ENCODE results near the gene ATP6V1F.
A peak's percentile ranks its signal among the peaks of the same experiment; 100 is the strongest.

ATP6V1F gene

GRCh38 chr7:128872394-128872824 lies 9.8 kb downstream of the ATP6V1F start:
- no peak for TF ChIP-seq EZH2phosphoT487 (IDR thresholded peaks at IDR 0.05; ENCODE audit: borderline replicate concordance, low read length)
- TF ChIP-seq CTCF (IDR thresholded peaks at IDR 0.05; ENCODE audit: low read depth, low read length, poor library complexity, severe bottlenecking) = peak; percentile 44
- H3K79me2 ChIP-seq (ENCODE audit: control insufficient read depth, low read length) = no peaks in the 10 kb centered on the region

GRCh38 chr7:128873234-128873633 lies 10.6 kb downstream of the ATP6V1F start:
- Histone ChIP-seq H3K9me3 (ENCODE audit: control insufficient read depth, insufficient read depth, low read length) (no peaks in the 10 kb centered on the region), H3F3A (ENCODE audit: control insufficient read depth, insufficient read depth) (peaks cover 9% of the 10 kb centered on the region), H3K27ac (ENCODE audit: low read depth, low read length) (no peak overlapping the region), H4K20me1 (ENCODE audit: control insufficient read depth, insufficient read depth, low read depth, low read length) (0 out of 2 replicates have a peak, but pooled peaks cover 5% of the 10 kb centered on the region), H3K9me2 (replicated peaks; ENCODE audit: control insufficient read depth, low read length) (no peaks in the 10 kb centered on the region), H3K79me2 (ENCODE audit: control insufficient read depth, low read length) (no peaks in the 10 kb centered on the region), H3K4me2 (ENCODE audit: low read length) (no peak overlapping the region), H3K4me1 (ENCODE audit: control insufficient read depth, low read length) (peaks cover 38% of the 10 kb centered on the region), H3K36me3 (ENCODE audit: control insufficient read depth, low read length) (no peaks in the 10 kb centered on the region), H3K27me3 (ENCODE audit: control insufficient read depth, low read length) (peaks cover 6% of the 10 kb centered on the region), H3K4me3 (ENCODE audit: low read length) (no peak overlapping the region)
- TF ChIP-seq CTCF (IDR thresholded peaks at IDR 0.05; ENCODE audit: low read depth, low read length, poor library complexity, severe bottlenecking) = no peak
- no peak for TF ChIP-seq EZH2phosphoT487 (IDR thresholded peaks at IDR 0.05; ENCODE audit: borderline replicate concordance, low read length)

More at GRCh38 chr7:128872394-128872824, 9.8 kb downstream of the ATP6V1F start:
- no peak overlapping the region for H3K27ac ChIP-seq (ENCODE audit: low read depth, low read length)
- H3K4me1 ChIP-seq (ENCODE audit: control insufficient read depth, low read length) = peaks cover 38% of the 10 kb centered on the region
- 0 out of 2 replicates have a peak, but pooled peaks cover 5% of the 10 kb centered on the region for H4K20me1 ChIP-seq (ENCODE audit: control insufficient read depth, insufficient read depth, low read depth, low read length)
- H3K27me3 ChIP-seq (ENCODE audit: control insufficient read depth, low read length) = peaks cover 6% of the 10 kb centered on the region
- no peaks in the 10 kb centered on the region for H3K9me3 ChIP-seq (ENCODE audit: control insufficient read depth, insufficient read depth, low read length)
- peaks cover 9% of the 10 kb centered on the region for H3F3A ChIP-seq (ENCODE audit: control insufficient read depth, insufficient read depth)
- H3K4me3 ChIP-seq (ENCODE audit: low read length) = no peak overlapping the region
- H3K4me2 ChIP-seq (ENCODE audit: low read length) = no peak overlapping the region
- H3K9me2 ChIP-seq (replicated peaks; ENCODE audit: control insufficient read depth, low read length) = no peaks in the 10 kb centered on the region
- H3K36me3 ChIP-seq (ENCODE audit: control insufficient read depth, low read length) = no peaks in the 10 kb centered on the region

GRCh38 chr7:128874140-128875031 lies 11.7 kb downstream of the ATP6V1F start:
- no peaks in the 10 kb centered on the region for H3K9me2 ChIP-seq (replicated peaks; ENCODE audit: control insufficient read depth, low read length)
- peaks cover 28% of the 10 kb centered on the region for H3K4me1 ChIP-seq (ENCODE audit: control insufficient read depth, low read length)
- H3F3A ChIP-seq (ENCODE audit: control insufficient read depth, insufficient read depth) = peaks cover 9% of the 10 kb centered on the region
- H3K79me2 ChIP-seq (ENCODE audit: control insufficient read depth, low read length) = no peaks in the 10 kb centered on the region
- no peaks in the 10 kb centered on the region for H3K27me3 ChIP-seq (ENCODE audit: control insufficient read depth, low read length)
- H4K20me1 ChIP-seq (ENCODE audit: control insufficient read depth, insufficient read depth, low read depth, low read length) = 0 out of 2 replicates have a peak, but pooled peaks cover 5% of the 10 kb centered on the region
- H3K9me3 ChIP-seq (ENCODE audit: control insufficient read depth, insufficient read depth, low read length) = no peaks in the 10 kb centered on the region
- no peak for TF ChIP-seq EZH2phosphoT487 (IDR thresholded peaks at IDR 0.05; ENCODE audit: borderline replicate concordance, low read length)
- H3K27ac ChIP-seq (ENCODE audit: low read depth, low read length) = no peak overlapping the region
- no peak overlapping the region for H3K4me2 ChIP-seq (ENCODE audit: low read length)
- no peaks in the 10 kb centered on the region for H3K36me3 ChIP-seq (ENCODE audit: control insufficient read depth, low read length)
- H3K4me3 ChIP-seq (ENCODE audit: low read length) = no peak overlapping the region

- TF ChIP-seq CTCF (IDR thresholded peaks at IDR 0.05; ENCODE audit: low read depth, low read length, poor library complexity, severe bottlenecking) = no peak
- H3K4me3 ChIP-seq (ENCODE audit: low read length) = no peak overlapping the region
- no peak overlapping the region for H3K4me2 ChIP-seq (ENCODE audit: low read length)
- H3F3A ChIP-seq (ENCODE audit: control insufficient read depth, insufficient read depth) = peaks cover 9% of the 10 kb centered on the region
- no peaks in the 10 kb centered on the region for H3K9me2 ChIP-seq (replicated peaks; ENCODE audit: control insufficient read depth, low read length)
- H3K4me1 ChIP-seq (ENCODE audit: control insufficient read depth, low read length) = peaks cover 16% of the 10 kb centered on the region
- 0 out of 2 replicates have a peak, but pooled peaks cover 5% of the 10 kb centered on the region for H4K20me1 ChIP-seq (ENCODE audit: control insufficient read depth, insufficient read depth, low read depth, low read length)
- H3K36me3 ChIP-seq (ENCODE audit: control insufficient read depth, low read length) = no peaks in the 10 kb centered on the region
- no peaks in the 10 kb centered on the region for H3K79me2 ChIP-seq (ENCODE audit: control insufficient read depth, low read length)
- no peaks in the 10 kb centered on the region for H3K9me3 ChIP-seq (ENCODE audit: control insufficient read depth, insufficient read depth, low read length)
- no peak overlapping the region for H3K27ac ChIP-seq (ENCODE audit: low read depth, low read length)
- H3K27me3 ChIP-seq (ENCODE audit: control insufficient read depth, low read length) = no peaks in the 10 kb centered on the region
Observed at GRCh38 chr7:128875523-128875948, 12.9 kb downstream of the ATP6V1F start.
